ENCODE results near the gene ZBED4. TPM values are rescaled to one million over a fixed set of nuclear protein-coding genes. Genes with fewer than 3 reads are reported as not detected.

The ZBED4 gene
- total RNA-seq, 2 donors from 2014 or later: 9.6 to 17.1 TPM

- intact Hi-C loops (cut with DNase I): no loop called here
- H3K27ac ChIP-seq: no peak overlapping the region
- TF ChIP-seq CTCF (IDR thresholded peaks at IDR 0.05) (no peak), POLR2A (IDR thresholded peaks at IDR 0.05) (no peak)
Observed at GRCh38 chr22:49861642-49862495, 8.2 kb downstream of the ZBED4 start.

GRCh38 chr22:49862496-49862776, 8.8 kb downstream of the ZBED4 start:
- Histone ChIP-seq H3K27ac (no peak overlapping the region), H3K9me3 (no peaks in the 10 kb centered on the region), H3K4me1 (peaks cover 11% of the 10 kb centered on the region), H3K4me3 (no peak overlapping the region), H3K36me3 (replicated peaks in 1 of 2; ENCODE audit: insufficient read depth in 1 of 2, low read depth in 2 of 2) (no peaks in the 10 kb centered on the region), H3K27me3 (no peaks in the 10 kb centered on the region)
- WGBS, 2 donors: 76 to 94% methylated on average over 4 to 5 of the region's 5 CpGs
- intact Hi-C loops (cut with DNase I): no loop called here
- TF ChIP-seq CTCF (IDR thresholded peaks at IDR 0.05): no peak
- no peak for TF ChIP-seq POLR2A (IDR thresholded peaks at IDR 0.05)
- no peak for DNase-seq
- ATAC-seq: no peak

More at GRCh38 chr22:49861642-49862495, 8.2 kb downstream of the ZBED4 start:
- peaks cover 16% of the 10 kb centered on the region for H3K4me1 ChIP-seq
- ATAC-seq (no peak), DNase-seq (no peak)
- no peak overlapping the region for H3K4me3 ChIP-seq
- no peaks in the 10 kb centered on the region for H3K9me3 ChIP-seq
- no peaks in the 10 kb centered on the region for H3K27me3 ChIP-seq
- WGBS, 2 donors: 92 to 96% methylated on average over 21 to 29 of the region's 29 CpGs
- H3K36me3 ChIP-seq (replicated peaks in 1 of 2; ENCODE audit: insufficient read depth in 1 of 2, low read depth in 2 of 2): no peaks in the 10 kb centered on the region

- TF ChIP-seq POLR2A (IDR thresholded peaks at IDR 0.05): no peak
- no peak for TF ChIP-seq CTCF (IDR thresholded peaks at IDR 0.05)
- WGBS, 2 donors: 71 to 90% methylated on average over 6 to 7 of the region's 7 CpGs
- intact Hi-C loops (cut with DNase I): no loop called here
- DNase-seq (no peak), ATAC-seq (no peak)
- no peaks in the 10 kb centered on the region for H3K36me3 ChIP-seq (replicated peaks in 1 of 2; ENCODE audit: insufficient read depth in 1 of 2, low read depth in 2 of 2)
- no peaks in the 10 kb centered on the region for H3K27me3 ChIP-seq
- H3K4me3 ChIP-seq: no peak overlapping the region
- no peaks in the 10 kb centered on the region for H3K9me3 ChIP-seq
- H3K4me1 ChIP-seq: no peaks in the 10 kb centered on the region
- H3K27ac ChIP-seq: no peak overlapping the region
Observed at GRCh38 chr22:49863931-49864330, 10.3 kb downstream of the ZBED4 start.

GRCh38 chr22:49865156-49865555, 11.5 kb downstream of the ZBED4 start:
- Histone ChIP-seq H3K9me3 (no peaks in the 10 kb centered on the region), H3K4me3 (no peak overlapping the region), H3K4me1 (no peaks in the 10 kb centered on the region), H3K27ac (no peak overlapping the region), H3K27me3 (no peaks in the 10 kb centered on the region), H3K36me3 (replicated peaks in 1 of 2; ENCODE audit: insufficient read depth in 1 of 2, low read depth in 2 of 2) (no peaks in the 10 kb centered on the region)
- 88% methylated on average over 17 of the region's 17 CpGs for WGBS, 2 donors
- ATAC-seq: no peak
- intact Hi-C loops (cut with DNase I): no loop called here
- TF ChIP-seq POLR2A (IDR thresholded peaks at IDR 0.05) (no peak), CTCF (IDR thresholded peaks at IDR 0.05) (no peak)
- DNase-seq: no peak

GRCh38 chr22:49866134-49866533, 12.5 kb downstream of the ZBED4 start:
- Histone ChIP-seq H3K27ac (no peak overlapping the region), H3K27me3 (no peaks in the 10 kb centered on the region), H3K4me1 (no peaks in the 10 kb centered on the region), H3K36me3 (replicated peaks in 1 of 2; ENCODE audit: insufficient read depth in 1 of 2, low read depth in 2 of 2) (no peaks in the 10 kb centered on the region), H3K4me3 (no peak overlapping the region), H3K9me3 (no peaks in the 10 kb centered on the region)
- DNase-seq: no peak
- WGBS, 2 donors: 44 to 71% methylated on average over 2 of the region's 2 CpGs
- intact Hi-C loops (cut with DNase I): no loop called here
- ATAC-seq: no peak
- no peak for TF ChIP-seq CTCF (IDR thresholded peaks at IDR 0.05)
- TF ChIP-seq POLR2A (IDR thresholded peaks at IDR 0.05): no peak

Data from body of pancreas (tissue), 4 donors.